Embryonic facial prominence (tissue), 1 donor: ENCODE measurements around the gene CLK2.
A peak's percentile ranks its signal among the peaks of the same experiment; 100 is the strongest.
"Not testable (repeated sequence)": the region's sequence is repeated elsewhere in the genome, so short reads cannot be mapped to it uniquely, and the experiment has no call there.

ENCODE experiments used
- DNase-seq: peaks from one replicate; pipeline ENCODE4 v3.0.0-alpha.2; 2016; ENCODE audit errors: extremely low spot score

Gene CLK2

GRCh38 chr1:155242805-155243358 is 30.4 kb downstream of the CLK2 start:
- no peak for DNase-seq

- DNase-seq: no peak
These were observed 31.5 kb downstream of the CLK2 start for GRCh38 chr1:155241841-155242264.

GRCh38 chr1:155241069-155241679 is 32.1 kb downstream of the CLK2 start:
- DNase-seq: peak; percentile 64

GRCh38 chr1:155236451-155236850 is 36.9 kb downstream of the CLK2 start:
- DNase-seq: no peak

- not testable (repeated sequence) for DNase-seq
These were observed 37.9 kb downstream of the CLK2 start for GRCh38 chr1:155235375-155235774.

- DNase-seq: not testable (repeated sequence)
These were observed 39.8 kb downstream of the CLK2 start for GRCh38 chr1:155233502-155233901.

GRCh38 chr1:155232001-155232978 is 41.0 kb downstream of the CLK2 start:
- DNase-seq: not testable (repeated sequence)

- DNase-seq: not testable (repeated sequence)
These were observed 42.0 kb downstream of the CLK2 start for GRCh38 chr1:155231302-155231701.

- no peak for DNase-seq
These were observed 45.2 kb downstream of the CLK2 start for GRCh38 chr1:155228096-155228427.

GRCh38 chr1:155227261-155228095 is 45.8 kb downstream of the CLK2 start:
- peak; percentile 97 for DNase-seq

- DNase-seq: no peak
These were observed 46.4 kb downstream of the CLK2 start for GRCh38 chr1:155226910-155227260.

GRCh38 chr1:155226188-155226909 is 47.0 kb downstream of the CLK2 start:
- peak; percentile 62 for DNase-seq

GRCh38 chr1:155225404-155225759 is 47.9 kb downstream of the CLK2 start:
- not testable (repeated sequence) for DNase-seq

GRCh38 chr1:155223047-155223446 is 50.3 kb downstream of the CLK2 start:
- no peak for DNase-seq

- DNase-seq: not testable (repeated sequence)
These were observed 52.9 kb downstream of the CLK2 start for GRCh38 chr1:155220211-155220965.

GRCh38 chr1:155219592-155220031 is 53.7 kb downstream of the CLK2 start:
- no peak for DNase-seq

- peak; percentile 58 for DNase-seq
These were observed 54.3 kb downstream of the CLK2 start for GRCh38 chr1:155218854-155219591.

- DNase-seq: not testable (repeated sequence)
These were observed 58.6 kb downstream of the CLK2 start for GRCh38 chr1:155214702-155215101.
